Hematopoietic multipotent progenitor cell treated with erythropoietin and hydrocortisone succinate and interleukin-3 and kit ligand, for 6 days (in vitro differentiated cells): ENCODE results near the gene MREG.
"Not testable (repeated sequence)": the region's sequence is repeated elsewhere in the genome, so short reads cannot be mapped to it uniquely, and the experiment has no call there.

Experiments
- DNase-seq: peaks from one replicate; pipeline ENCODE4 v3.0.0-alpha.2; 2015

Gene MREG

DNA sequence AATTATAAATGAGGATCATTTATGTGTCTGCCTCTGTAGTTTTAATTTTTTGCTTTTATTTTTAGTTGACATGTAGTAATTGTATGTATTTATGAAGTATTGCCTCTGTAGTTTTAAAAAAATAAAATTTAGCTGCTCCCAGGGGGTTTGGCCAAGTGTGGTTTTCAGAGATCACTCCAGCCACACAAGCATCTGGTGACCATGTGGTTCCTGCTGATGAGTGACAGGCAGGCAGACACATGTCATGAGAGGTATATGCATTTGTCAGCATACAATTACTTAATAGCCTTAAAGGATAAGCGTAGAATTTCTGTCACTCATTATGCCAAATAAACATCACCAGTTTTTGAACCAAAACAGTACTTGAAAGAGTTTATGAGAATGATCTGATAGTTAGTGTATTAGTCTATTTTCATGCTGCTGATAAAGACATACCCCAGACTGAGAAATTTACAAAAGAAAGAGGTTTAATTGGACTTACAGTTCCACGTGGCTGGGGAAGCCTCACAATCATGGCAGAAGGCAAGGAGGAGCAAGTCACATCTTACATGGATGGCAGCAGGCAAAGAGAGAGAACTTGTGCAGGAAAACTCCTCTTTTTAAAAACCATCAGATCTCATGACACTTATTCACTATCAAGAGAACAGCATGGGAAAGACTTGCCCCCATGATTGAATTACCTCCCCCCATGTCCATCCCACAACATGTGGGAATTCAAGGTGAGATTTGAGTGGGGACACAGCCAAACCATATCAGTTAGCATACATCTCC is 29.6 kb downstream of the MREG start:
- peak; percentile 62 for DNase-seq

DNA sequence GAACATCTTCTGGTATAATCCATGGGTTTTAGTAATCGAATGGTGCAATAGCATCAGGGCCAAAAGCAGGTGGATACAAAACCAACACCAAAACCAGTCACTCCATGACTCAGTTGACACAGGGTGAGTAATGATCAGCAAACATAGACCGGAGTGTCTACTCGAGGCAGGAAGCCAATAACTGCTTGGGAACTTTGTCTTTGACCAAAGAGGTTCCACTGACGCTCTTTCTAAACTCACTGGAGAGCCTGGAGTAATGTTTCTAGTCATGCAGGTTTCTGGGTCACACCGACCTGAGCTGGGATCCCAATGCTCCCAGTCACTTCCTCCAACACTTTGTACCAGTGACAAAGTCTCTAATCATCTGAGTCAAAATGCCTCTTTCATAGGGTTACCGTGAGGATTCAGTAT is 30.9 kb downstream of the MREG start:
- no peak for DNase-seq

DNA sequence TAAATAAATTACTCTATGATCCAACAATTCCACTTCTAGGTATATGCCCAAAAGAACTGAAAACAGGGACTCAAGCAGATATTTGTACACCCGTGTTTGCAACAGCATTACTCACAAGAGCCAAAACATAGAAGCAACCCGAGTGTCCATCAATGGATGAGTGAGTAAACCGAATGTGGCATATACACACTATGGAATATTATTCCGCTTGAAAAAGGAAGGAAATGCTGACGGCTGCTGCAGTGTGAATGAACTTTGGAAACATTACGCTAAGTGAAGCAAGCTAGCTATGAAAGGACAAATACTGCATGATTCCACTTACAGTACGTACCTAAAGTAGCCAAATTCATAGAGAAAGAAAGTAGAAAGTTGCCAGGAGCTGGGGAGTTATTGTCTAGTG is 32.2 kb downstream of the MREG start:
- no peak for DNase-seq

DNA sequence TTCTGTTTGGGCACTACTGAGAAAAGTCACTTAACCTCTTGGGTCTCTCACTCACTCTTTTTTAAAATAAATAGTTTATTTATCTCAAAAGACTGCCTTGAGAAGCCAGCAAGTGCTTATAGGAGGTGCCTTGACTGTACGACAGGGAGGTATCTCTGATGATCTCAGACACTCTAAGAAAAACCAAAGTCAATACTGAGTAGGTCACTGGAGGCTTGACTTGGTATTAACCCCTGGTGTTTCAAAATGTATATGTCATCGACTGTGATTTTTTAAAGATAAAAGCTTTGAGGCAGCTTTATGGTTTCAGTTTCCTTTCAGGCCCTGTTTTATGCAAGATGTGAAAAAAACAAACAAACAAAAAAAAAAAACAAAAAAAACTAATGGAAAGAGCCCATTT is 33.7 kb downstream of the MREG start:
- no peak for DNase-seq

DNA sequence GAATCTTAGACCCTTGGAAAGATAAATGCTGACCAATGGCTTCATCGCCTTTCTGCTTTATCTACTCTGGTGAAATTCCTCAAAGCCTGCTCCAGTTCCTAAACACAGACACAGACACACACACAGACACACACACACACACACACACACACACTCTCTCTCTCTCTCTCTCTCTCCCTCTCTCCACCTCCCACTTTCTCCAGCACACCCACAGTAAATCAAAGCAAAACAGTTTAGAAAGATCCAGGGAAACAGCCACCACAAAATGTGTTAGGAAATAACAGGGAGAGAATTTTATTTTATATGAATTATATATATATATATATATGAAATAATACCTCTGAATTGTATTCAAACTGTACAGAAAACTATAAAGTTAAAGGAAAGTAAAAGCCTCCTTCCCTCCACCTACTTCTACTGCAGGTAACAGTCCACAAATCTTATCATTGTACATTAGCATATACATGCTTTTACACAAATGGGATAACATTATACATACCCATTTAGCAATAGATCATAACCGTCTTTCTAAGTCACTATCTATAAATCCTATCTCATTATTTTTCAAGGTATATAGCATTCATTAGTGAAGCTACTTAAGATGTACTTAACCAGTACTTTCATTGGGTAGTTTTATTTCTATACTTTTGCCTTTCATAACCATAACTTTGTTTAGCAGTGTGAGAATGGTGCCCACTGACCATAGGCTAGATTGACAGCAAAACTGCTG is 38.5 kb downstream of the MREG start:
- DNase-seq = no peak

DNA sequence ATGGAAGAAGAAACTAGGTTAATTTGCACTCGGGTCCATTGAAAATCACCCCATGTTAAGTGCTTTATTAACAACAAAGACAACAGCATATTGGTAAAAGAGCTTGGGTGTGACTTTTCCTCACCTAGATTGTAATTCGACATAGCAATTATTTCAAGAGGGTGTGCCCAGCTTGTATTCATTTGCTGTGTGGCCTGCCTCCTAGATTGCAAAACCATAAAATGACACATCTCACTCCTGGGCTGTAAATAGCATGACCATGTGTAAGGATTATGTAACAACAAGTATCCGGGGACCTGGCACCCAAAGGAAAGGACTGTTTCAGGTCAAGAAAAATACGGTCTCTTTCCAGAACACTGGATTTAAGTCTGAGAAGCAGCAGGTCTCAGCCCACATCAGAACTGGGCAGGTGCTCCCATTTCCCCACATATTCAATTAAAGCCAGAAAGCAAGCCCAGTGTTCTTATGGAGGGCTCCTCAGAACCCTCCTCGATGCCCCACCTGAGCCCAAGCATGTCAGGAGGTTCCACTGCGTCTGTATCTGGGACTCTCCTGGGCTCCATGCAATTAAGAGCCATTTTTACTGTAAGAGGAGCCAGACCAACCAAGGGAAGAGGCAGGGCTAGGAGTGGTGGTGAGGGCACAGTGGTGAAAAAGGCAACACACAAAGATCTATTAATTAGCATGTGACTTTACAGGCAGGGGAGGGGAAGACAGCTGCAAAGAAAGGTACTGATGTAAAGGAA is 39.2 kb downstream of the MREG start:
- DNase-seq = peak; percentile 32

DNA sequence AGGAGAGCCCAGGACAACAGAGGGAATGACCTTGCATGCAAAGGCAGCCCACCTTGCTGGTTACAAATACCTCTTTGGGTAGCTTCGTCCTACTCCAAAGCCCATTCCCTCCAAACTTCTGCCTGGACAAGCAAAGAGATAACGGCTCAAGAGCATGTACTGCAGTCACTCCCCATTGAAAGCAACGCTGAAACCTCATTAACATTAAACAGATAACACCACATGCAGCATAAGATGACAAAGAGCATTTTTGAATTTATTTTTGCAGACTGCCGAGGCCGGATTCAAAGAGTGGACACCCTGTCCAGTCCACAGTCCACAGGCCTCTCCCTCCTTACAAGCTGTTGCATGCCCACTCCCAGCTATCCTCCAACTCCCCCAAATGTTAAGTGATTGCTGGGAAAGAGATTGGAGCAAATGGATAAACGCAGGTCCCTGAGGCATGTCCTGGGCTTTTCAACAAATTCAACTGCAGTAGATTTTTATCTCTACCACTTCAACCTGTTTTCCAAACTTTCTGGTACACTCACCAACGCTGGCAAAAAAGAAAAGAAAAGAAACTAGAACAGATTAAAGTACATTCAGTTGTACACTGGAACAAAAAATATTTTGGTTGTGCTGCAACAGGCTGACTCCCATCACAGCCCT is 40.1 kb downstream of the MREG start:
- DNase-seq = no peak

DNA sequence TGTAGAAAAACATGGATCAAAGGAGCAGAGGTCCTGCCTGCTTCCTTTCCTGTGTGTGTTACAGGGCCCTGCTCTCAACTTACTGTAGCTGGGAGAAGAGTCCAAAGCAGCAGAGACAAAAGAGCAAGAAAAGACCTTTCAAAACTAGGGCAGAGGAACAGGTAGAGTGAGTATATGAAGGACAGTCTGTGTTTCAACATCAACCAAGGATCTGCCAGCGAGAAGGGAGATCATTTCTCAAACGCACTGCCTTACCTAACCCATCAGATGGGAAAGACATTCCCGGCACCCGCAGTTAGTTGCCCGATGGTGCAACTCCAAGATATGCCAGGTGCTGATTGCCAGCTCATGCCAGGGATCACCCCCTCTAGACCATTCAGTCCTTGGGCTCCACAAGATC is 41.7 kb downstream of the MREG start:
- DNase-seq = no peak

DNA sequence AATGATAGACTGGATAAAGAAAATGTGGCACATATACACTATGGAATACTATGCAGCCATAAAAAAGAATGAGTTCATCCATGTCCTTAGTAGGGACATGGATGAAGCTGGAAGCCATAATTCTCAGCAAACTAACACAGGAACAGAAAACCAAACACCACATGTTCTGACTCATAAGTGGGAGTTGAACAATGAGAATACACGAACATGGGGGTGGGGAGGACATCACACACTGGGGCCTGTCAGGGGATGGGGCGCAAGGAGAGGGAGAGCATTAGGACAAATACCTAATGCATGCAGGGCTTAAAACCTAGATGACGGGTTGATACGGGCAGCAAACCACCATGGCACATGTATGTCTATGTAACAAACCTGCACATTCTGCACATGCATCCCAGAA is 42.5 kb downstream of the MREG start:
- DNase-seq = not testable (repeated sequence)

DNA sequence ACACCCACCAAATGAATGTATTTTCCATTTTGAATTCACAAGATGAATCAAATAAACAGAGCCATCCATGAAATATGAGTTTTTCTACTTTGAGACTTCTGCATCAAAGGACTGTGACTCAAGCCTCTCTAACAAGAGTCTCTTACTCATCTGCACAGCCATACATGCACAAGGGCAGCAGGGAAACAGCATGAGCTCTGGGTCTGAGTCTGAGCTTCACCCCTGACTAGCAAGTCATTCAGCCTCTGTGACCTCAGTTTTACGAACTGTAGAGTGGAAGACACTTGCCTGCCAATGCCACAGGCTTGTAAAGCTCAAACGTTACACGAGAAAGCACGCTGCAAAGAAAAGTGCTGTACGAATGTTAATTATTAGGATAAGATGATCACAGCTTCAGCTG is 42.9 kb downstream of the MREG start:
- DNase-seq = no peak

DNA sequence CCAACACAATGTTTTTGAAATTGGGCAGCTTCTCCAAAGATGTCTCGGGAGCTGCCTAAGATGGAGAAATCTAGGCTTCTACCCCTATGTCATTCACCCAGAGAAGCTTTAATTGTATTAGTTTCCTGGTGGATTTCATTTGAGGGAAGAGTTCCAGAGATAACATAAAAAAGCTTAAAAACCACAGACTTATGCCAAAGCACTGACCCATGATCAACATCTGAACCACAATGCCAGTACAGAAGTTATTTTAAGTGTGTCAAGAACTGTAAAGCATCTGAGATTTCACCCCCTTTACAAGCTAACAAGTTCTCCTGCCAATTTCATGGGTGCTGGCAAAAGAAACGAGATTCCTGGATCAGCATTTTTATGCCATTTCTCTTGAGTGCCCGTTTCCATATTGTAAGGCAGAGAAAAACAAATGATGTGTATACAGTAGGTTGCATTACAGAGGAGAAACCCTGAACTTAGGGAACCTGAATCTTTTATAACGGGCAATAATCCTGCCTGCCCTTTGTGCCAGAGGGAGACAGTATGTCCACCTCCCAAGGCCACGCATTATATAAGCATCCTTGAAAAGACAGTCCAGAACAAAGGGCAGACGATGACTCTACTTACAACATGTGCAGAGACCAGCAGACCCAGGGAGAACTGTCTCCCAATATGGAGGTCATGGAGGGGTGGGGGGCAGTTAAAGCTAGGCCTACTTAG is 44.1 kb downstream of the MREG start:
- no peak for DNase-seq

DNA sequence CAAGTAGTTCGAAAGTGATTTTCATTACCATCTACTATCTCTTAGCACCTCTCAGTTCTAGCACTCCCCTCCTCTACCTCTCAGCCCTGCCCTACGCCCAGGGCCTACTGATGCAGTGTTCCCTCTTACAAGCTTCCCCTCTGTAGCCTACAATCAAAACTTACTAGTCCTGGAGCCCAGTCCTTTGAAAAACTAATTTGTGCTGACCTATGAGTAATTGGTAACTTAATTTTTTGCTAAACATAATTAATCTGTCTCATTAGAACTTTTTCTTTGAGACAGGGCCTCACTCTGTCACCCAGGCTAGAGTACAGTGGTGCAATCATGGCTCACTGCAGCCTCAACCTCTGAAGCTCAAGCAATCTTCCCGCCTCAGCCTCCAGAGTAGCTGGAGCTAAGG is 44.9 kb downstream of the MREG start:
- no peak for DNase-seq

DNA sequence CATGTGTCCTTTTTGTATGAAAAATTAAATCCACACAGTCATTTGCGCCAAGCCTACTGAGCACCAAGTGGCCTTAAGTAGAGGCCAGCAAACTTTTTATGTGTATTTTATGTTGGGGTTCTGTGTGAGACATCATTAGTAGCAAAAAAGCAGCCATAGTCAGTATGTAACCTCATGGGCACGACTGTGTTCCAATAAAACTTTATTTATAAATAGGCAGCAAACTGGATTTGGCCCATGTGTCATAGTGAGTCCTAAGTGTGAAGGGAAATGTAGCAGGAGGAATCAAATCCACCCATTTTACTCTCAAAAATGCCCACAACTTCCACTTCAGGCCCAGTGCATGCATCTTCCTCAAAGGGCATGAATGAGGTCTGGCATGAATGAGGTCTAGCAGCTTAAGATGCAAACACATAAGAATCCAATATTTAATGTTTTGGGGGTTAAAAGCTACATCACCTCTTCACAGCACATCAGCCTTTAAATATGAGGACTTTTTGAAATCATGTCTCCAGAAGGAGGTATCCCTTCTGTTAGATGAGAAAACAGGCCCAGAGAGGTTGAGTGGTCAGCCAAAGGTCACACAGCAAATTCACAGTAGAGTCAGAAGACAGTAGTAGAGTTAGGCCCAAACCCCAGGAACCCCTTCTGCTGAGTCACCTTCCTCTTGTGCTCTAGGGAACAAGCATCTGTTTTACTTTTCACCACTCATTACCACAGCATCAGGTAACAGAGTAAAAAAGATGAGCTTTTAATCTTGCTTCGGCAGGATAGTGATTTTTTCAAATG is 45.6 kb downstream of the MREG start:
- peak; percentile 20 for DNase-seq

DNA sequence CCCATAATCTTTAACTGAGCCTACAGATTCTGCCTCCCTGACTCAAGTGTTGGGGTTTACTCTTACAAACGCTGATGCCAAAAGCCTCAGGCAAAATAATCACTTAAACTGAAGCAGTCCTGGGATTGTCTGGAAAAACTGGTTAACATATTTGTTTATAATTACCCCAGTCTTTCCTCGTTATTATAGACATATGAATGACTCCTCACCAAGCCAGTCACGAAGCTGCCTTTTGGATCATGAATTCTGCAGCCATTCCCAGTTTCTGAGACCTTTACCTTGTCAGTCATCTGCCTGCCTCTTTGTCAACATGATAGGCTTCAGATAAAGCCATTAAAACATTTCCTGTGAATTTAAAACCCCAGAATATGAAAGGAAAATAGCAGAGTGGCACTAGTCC is 46.4 kb downstream of the MREG start:
- DNase-seq = no peak

DNA sequence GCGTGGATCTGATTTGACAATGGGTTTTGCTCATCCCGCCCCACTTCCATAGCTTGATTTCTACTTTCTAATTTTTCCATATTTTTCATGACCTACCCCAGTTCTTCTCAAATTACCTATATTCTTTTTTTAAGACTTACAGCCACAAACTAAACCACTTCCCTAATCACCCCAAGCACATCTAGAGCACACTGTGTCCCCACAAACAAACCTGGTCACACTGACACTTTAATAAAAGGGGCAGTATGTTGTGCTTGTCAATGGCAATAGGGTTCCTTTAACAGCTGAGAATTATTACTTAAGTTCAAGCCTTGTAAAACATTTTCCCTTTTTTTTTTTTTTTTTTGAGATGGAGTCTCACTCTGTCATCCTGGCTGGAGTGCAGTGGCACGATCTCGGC is 47.1 kb downstream of the MREG start:
- peak; percentile 35 for DNase-seq

DNA sequence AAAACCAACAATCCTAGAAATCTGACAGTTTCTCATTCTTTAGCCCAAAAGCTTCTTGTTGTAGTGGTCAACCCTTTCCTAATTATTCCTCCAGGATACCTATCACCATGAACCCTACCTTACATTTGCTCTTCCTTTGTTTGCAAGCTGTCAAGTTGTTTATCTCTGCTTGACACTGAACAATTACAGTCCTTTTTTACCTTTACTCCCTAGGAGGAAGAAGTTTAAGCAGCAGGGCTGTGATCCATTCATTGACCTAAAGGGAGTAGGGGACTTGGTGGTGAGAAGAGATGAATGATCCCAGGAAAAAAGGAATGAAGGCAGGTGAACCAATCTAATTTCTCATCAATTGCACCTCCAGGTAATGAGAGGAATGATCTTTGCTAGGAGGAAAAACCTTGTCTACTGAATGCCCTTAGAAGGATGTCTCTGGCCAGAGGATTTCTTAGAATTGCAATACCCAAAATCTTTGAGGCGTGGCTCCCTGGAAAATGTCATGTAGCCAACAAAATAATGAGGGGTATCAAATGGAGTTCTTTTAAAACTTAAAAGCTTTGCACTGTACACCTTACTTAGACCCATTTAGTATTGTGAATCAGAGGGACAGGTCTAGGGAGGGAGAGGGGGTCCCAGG is 47.7 kb downstream of the MREG start:
- no peak for DNase-seq

DNA sequence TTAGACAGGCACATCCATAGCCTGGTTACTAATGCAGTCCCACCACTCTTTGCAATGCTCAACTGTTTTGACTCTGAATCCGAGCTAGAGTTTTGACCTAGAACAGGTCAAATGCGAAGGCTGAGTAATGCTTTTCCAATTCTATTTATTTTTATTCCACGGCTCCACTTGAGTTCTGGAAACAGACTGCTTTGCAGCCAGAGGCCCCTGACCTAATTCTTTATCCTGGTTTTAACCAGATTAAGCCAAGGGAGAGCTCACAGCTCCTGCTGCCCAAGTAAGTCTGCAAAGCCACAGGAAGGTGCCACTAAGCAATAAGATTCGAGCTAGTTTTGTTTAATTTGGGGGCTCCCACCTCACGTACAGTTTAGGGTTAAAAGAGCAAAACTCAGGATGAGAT is 51.4 kb downstream of the MREG start:
- no peak for DNase-seq

DNA sequence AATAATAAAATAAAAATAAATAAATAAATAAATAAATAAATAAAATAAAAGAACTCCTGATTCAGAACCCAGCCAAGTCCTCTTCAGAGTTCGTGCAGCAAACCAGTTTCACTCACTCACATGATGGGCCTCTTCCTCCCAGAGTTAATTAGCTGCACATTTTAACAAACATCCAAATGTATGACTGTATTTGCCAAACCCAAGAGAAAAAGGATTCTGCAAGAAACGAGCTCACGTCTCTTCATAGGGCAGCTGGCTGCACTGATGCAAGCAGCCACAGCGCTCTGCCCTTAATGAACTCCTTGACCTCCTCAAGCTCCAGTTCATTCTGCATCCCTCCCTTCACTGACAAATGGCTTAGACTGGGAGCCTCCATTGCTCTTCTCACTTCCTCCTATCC is 55.1 kb downstream of the MREG start:
- no peak for DNase-seq

DNA sequence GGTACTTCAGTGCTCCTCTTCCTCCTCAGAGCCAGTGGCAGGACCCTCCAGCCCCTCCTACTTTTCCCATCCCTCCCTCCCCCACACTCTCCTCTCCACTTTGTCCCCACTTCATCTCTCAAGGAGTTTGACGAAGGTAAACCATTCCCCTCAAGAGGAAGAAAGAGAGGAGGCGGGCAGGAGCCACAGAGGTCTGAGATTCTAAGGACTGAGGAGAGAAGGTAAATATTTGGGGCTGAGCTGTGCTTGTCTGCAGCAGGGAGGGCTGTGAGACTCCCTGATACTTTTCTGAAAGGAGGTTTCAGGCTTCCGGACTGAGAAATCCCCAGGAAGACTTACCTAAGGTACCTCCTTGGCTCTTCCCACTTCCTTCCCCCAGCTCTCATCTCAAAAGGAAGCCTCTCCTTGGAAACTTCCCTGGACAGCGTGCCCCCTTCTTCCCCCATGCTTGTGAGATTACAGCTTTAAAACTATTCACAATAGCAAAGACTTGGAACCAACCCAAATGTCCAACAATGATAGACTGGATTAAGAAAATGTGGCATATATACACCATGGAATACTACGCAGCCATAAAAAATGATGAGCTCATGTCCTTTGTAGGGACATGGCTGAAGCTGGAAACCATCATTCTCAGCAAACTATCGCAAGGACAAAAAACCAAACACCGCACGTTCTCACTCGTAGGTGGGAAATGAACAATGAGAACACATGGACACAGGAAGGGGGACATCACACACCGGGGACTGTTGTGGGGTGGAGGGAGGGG is 55.8 kb downstream of the MREG start:
- DNase-seq = not testable (repeated sequence)

DNA sequence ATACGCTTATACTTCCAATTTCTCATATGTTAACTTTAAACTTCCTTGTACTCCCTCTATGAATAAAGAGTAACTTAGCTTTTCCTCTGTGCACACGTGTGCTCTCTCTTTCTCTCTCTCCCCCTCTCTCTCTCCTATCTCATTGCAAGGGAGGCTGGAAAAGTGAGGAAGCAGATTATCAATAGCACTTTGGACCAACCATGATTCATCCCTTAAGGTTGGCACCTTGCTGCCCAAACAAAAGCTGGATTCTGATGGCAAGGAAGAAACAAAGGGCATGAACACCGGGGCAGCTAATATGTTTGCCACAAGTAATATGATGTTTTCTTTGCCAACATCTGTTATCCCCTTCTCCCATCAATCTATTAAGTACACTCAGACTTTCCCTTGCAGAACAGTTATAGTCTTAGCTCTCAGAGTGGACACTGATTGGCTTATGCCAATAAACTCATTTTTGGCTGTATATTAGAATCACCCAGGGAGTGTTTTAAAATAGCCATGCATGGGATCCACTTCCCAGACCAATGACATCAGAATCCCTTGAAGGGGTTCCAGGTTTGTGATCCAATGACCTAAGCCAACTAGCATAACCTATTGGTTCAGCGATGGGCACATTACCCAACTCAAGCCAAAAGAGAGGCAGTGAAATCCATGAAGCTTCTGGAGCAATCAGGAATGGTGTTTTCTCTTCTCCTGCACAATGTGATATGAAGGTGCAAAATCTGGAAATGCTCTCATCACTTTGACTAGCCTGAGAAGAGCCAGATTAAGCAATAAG is 60.3 kb downstream of the MREG start:
- no peak for DNase-seq
